Astrocyte (in vitro differentiated cells and primary cell): ENCODE results near the gene SPPL2C.

Experiments used
- CTCF ChIP-seq: IDR thresholded peaks from 2 replicates; pipeline ENCODE4 v1.5.1; 2011; ENCODE audit warnings: low read depth, mild to moderate bottlenecking, inconsistent platforms, low read length, moderate library complexity; ENCODE audit not compliant: insufficient read depth
- EZH2 ChIP-seq: IDR thresholded peaks from 2 replicates; pipeline ENCODE4 v1.6.1; 2012; ENCODE audit warnings: mild to moderate bottlenecking, low read length, inconsistent platforms; ENCODE audit not compliant: insufficient read depth

GRCh38 chr17:45841186-45841585 is 3.5 kb upstream of the SPPL2C start:
- no peak for TF ChIP-seq CTCF
- no peak for TF ChIP-seq EZH2
